ENCODE data around the gene UACA. TPM values are rescaled to one million over a fixed set of nuclear protein-coding genes. Genes with fewer than 3 reads are reported as not detected.

UACA gene
- total and polyA plus RNA-seq, 2 experiments from 2014 or later: 21.5 to 35.8 TPM

DNA sequence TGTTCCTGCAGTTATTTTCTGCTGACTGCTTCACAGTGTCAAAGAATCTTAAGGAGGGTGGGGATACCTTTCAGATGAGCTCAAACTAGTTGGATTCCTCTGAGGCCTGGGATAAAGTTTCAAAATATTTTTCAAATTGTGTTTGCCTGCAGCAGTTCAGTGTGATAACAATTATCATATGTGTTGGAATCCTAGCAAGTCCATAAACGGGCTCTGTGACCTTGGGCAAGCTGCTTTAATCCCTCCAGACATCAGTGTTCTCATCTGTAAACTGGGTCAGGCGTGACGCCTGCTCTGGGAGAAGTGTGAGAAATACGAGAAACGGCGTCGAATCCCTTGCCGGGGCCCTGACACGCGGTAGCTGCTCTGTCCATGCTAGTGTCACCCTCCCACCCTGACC is 153.5 kb downstream of the UACA start:
- H3K27me3 Mint-ChIP-seq (ENCODE audit: insufficient read depth, low read depth, poor library complexity): peaks cover 3% of the 10 kb centered on the region

More for the DNA sequence above, 153.5 kb downstream of the UACA start:
- Mint-ChIP-seq H3K4me3 (no peak overlapping the region), H3K9me3 (no peaks in the 10 kb centered on the region), H3K4me1 (peaks cover 17% of the 10 kb centered on the region), H3K27ac (no peak overlapping the region), H3K36me3 (ENCODE audit: low read depth) (no peaks in the 10 kb centered on the region)
- H2AFZ ChIP-seq: no peak overlapping the region
- H3K4me2 ChIP-seq: no peak overlapping the region
- H3F3A ChIP-seq (replicated peaks; ENCODE audit: low read depth): no peaks in the 10 kb centered on the region
- no peak overlapping the region for H3K4me3 ChIP-seq
- H3K4me1 ChIP-seq (ENCODE audit: insufficient read depth): peaks cover 10% of the 10 kb centered on the region
- no peaks in the 10 kb centered on the region for H4K20me1 ChIP-seq (replicated peaks; ENCODE audit: insufficient read depth)
- H3K27me3 ChIP-seq (ENCODE audit: insufficient read depth): no peaks in the 10 kb centered on the region
- no peak overlapping the region for H3K27ac ChIP-seq (ENCODE audit: low read depth)
- H3K9me2 ChIP-seq (ENCODE audit: insufficient read depth): no peaks in the 10 kb centered on the region
- TF ChIP-seq ZNF114 (CRISPR knock-in tag; IDR thresholded peaks at IDR 0.05) (no peak), EZH2 (IDR thresholded peaks at IDR 0.05; ENCODE audit: low read depth, unreplicated experiment) (no peak), STAT1 (IDR thresholded peaks at IDR 0.05; ENCODE audit: unreplicated experiment) (no peak), EZH2phosphoT487 (IDR thresholded peaks at IDR 0.05; ENCODE audit: unreplicated experiment) (no peak), CREB1 (CRISPR knock-in tag; IDR thresholded peaks at IDR 0.05; ENCODE audit: low read depth) (no peak), NANOG (IDR thresholded peaks at IDR 0.05; ENCODE audit: borderline replicate concordance) (no peak), ZNF331 (CRISPR knock-in tag; IDR thresholded peaks at IDR 0.05; ENCODE audit: low read depth) (no peak), JUNB (IDR thresholded peaks at IDR 0.05; ENCODE audit: unreplicated experiment) (no peak)
- TF ChIP-seq, protein P1, sequence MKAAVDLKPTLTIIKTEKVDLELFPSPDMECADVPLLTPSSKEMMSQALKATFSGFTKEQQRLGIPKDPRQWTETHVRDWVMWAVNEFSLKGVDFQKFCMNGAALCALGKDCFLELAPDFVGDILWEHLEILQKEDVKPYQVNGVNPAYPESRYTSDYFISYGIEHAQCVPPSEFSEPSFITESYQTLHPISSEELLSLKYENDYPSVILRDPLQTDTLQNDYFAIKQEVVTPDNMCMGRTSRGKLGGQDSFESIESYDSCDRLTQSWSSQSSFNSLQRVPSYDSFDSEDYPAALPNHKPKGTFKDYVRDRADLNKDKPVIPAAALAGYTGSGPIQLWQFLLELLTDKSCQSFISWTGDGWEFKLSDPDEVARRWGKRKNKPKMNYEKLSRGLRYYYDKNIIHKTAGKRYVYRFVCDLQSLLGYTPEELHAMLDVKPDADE (IDR thresholded peaks at IDR 0.05): no peak
- TF ChIP-seq, protein P2, sequence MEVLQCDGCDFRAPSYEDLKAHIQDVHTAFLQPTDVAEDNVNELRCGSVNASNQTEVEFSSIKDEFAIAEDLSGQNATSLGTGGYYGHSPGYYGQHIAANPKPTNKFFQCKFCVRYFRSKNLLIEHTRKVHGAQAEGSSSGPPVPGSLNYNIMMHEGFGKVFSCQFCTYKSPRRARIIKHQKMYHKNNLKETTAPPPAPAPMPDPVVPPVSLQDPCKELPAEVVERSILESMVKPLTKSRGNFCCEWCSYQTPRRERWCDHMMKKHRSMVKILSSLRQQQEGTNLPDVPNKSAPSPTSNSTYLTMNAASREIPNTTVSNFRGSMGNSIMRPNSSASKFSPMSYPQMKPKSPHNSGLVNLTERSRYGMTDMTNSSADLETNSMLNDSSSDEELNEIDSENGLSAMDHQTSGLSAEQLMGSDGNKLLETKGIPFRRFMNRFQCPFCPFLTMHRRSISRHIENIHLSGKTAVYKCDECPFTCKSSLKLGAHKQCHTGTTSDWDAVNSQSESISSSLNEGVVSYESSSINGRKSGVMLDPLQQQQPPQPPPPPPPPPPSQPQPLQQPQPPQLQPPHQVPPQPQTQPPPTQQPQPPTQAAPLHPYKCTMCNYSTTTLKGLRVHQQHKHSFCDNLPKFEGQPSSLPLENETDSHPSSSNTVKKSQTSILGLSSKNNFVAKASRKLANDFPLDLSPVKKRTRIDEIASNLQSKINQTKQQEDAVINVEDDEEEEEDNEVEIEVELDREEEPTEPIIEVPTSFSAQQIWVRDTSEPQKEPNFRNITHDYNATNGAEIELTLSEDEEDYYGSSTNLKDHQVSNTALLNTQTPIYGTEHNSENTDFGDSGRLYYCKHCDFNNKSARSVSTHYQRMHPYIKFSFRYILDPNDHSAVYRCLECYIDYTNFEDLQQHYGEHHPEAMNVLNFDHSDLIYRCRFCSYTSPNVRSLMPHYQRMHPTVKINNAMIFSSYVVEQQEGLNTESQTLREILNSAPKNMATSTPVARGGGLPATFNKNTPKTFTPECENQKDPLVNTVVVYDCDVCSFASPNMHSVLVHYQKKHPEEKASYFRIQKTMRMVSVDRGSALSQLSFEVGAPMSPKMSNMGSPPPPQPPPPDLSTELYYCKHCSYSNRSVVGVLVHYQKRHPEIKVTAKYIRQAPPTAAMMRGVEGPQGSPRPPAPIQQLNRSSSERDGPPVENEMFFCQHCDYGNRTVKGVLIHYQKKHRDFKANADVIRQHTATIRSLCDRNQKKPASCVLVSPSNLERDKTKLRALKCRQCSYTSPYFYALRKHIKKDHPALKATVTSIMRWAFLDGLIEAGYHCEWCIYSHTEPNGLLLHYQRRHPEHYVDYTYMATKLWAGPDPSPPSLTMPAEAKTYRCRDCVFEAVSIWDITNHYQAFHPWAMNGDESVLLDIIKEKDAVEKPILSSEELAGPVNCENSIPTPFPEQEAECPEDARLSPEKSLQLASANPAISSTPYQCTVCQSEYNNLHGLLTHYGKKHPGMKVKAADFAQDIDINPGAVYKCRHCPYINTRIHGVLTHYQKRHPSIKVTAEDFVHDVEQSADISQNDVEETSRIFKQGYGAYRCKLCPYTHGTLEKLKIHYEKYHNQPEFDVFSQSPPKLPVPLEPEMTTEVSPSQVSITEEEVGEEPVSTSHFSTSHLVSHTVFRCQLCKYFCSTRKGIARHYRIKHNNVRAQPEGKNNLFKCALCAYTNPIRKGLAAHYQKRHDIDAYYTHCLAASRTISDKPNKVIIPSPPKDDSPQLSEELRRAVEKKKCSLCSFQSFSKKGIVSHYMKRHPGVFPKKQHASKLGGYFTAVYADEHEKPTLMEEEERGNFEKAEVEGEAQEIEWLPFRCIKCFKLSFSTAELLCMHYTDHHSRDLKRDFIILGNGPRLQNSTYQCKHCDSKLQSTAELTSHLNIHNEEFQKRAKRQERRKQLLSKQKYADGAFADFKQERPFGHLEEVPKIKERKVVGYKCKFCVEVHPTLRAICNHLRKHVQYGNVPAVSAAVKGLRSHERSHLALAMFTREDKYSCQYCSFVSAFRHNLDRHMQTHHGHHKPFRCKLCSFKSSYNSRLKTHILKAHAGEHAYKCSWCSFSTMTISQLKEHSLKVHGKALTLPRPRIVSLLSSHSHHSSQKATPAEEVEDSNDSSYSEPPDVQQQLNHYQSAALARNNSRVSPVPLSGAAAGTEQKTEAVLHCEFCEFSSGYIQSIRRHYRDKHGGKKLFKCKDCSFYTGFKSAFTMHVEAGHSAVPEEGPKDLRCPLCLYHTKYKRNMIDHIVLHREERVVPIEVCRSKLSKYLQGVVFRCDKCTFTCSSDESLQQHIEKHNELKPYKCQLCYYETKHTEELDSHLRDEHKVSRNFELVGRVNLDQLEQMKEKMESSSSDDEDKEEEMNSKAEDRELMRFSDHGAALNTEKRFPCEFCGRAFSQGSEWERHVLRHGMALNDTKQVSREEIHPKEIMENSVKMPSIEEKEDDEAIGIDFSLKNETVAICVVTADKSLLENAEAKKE (CRISPR knock-in tag; IDR thresholded peaks at IDR 0.05): no peak
- TF ChIP-seq, protein P3, sequence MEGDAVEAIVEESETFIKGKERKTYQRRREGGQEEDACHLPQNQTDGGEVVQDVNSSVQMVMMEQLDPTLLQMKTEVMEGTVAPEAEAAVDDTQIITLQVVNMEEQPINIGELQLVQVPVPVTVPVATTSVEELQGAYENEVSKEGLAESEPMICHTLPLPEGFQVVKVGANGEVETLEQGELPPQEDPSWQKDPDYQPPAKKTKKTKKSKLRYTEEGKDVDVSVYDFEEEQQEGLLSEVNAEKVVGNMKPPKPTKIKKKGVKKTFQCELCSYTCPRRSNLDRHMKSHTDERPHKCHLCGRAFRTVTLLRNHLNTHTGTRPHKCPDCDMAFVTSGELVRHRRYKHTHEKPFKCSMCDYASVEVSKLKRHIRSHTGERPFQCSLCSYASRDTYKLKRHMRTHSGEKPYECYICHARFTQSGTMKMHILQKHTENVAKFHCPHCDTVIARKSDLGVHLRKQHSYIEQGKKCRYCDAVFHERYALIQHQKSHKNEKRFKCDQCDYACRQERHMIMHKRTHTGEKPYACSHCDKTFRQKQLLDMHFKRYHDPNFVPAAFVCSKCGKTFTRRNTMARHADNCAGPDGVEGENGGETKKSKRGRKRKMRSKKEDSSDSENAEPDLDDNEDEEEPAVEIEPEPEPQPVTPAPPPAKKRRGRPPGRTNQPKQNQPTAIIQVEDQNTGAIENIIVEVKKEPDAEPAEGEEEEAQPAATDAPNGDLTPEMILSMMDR (conservative IDR thresholded peaks at IDR 0.05; ENCODE audit: low read depth in 2 of 2): no peak
- TF ChIP-seq, protein P4, sequence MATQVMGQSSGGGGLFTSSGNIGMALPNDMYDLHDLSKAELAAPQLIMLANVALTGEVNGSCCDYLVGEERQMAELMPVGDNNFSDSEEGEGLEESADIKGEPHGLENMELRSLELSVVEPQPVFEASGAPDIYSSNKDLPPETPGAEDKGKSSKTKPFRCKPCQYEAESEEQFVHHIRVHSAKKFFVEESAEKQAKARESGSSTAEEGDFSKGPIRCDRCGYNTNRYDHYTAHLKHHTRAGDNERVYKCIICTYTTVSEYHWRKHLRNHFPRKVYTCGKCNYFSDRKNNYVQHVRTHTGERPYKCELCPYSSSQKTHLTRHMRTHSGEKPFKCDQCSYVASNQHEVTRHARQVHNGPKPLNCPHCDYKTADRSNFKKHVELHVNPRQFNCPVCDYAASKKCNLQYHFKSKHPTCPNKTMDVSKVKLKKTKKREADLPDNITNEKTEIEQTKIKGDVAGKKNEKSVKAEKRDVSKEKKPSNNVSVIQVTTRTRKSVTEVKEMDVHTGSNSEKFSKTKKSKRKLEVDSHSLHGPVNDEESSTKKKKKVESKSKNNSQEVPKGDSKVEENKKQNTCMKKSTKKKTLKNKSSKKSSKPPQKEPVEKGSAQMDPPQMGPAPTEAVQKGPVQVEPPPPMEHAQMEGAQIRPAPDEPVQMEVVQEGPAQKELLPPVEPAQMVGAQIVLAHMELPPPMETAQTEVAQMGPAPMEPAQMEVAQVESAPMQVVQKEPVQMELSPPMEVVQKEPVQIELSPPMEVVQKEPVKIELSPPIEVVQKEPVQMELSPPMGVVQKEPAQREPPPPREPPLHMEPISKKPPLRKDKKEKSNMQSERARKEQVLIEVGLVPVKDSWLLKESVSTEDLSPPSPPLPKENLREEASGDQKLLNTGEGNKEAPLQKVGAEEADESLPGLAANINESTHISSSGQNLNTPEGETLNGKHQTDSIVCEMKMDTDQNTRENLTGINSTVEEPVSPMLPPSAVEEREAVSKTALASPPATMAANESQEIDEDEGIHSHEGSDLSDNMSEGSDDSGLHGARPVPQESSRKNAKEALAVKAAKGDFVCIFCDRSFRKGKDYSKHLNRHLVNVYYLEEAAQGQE (IDR thresholded peaks at IDR 0.05; ENCODE audit: unreplicated experiment): no peak
- DNase-seq (ENCODE audit: low spot score) (no peak), ATAC-seq (no peak)
- no peaks in the 10 kb centered on the region for H3K36me3 ChIP-seq (ENCODE audit: insufficient read depth)
- H3K79me2 ChIP-seq (replicated peaks; ENCODE audit: insufficient read depth): no peaks in the 10 kb centered on the region

Measured in GM23338 (cell line).